HG03439 (cell line): ENCODE data around the gene MGARP.
"Not testable (repeated sequence)": the region's sequence is repeated elsewhere in the genome, so short reads cannot be mapped to it uniquely, and the experiment has no call there.

Experiments
- ATAC-seq: cut with Tn5 transposase; IDR thresholded peaks from one replicate; pipeline ENCODE4 v1.9.1; 2021; ENCODE audit warnings: mild to moderate bottlenecking, moderate library complexity; ENCODE audit not compliant: unreplicated experiment

The MGARP gene

GRCh38 chr4:139295942-139296299, 15.9 kb upstream of the MGARP start:
- no peak for ATAC-seq

- ATAC-seq, result peak; percentile 95
Observed at GRCh38 chr4:139295206-139295941, 15.3 kb upstream of the MGARP start.

- ATAC-seq, result no peak
Observed at GRCh38 chr4:139286186-139286698, 6.2 kb upstream of the MGARP start.

- ATAC-seq, result no peak
Observed at GRCh38 chr4:139282721-139283075, 2.7 kb upstream of the MGARP start.

- ATAC-seq, result no peak
Observed at GRCh38 chr4:139282065-139282720, 2.2 kb upstream of the MGARP start.

GRCh38 chr4:139278912-139279759, 889 bp downstream of the MGARP start:
- ATAC-seq, result no peak

GRCh38 chr4:139278485-139278884, 1.5 kb downstream of the MGARP start:
- no peak for ATAC-seq

GRCh38 chr4:139275281-139275735, 4.7 kb downstream of the MGARP start:
- no peak for ATAC-seq

GRCh38 chr4:139274790-139275189, 5.2 kb downstream of the MGARP start:
- no peak for ATAC-seq

- ATAC-seq, result no peak
Observed at GRCh38 chr4:139273835-139274234, 6.2 kb downstream of the MGARP start.

- ATAC-seq, result no peak
Observed at GRCh38 chr4:139267301-139267700, 12.7 kb downstream of the MGARP start.

GRCh38 chr4:139266583-139267257, 13.3 kb downstream of the MGARP start:
- peak; percentile 99 for ATAC-seq

GRCh38 chr4:139266208-139266582, 13.8 kb downstream of the MGARP start:
- no peak for ATAC-seq

GRCh38 chr4:139265654-139266053, 14.4 kb downstream of the MGARP start:
- no peak for ATAC-seq

- no peak for ATAC-seq
Observed at GRCh38 chr4:139256349-139256748, 23.7 kb downstream of the MGARP start.

- not testable (repeated sequence) for ATAC-seq
Observed at GRCh38 chr4:139255581-139255980, 24.4 kb downstream of the MGARP start.

GRCh38 chr4:139253713-139254112, 26.3 kb downstream of the MGARP start:
- no peak for ATAC-seq

GRCh38 chr4:139253046-139253445, 27.0 kb downstream of the MGARP start:
- no peak for ATAC-seq

- ATAC-seq, result no peak
Observed at GRCh38 chr4:139247700-139248238, 32.3 kb downstream of the MGARP start.

GRCh38 chr4:139247241-139247640, 32.8 kb downstream of the MGARP start:
- ATAC-seq, result no peak

- ATAC-seq, result no peak
Observed at GRCh38 chr4:139246166-139246565, 33.9 kb downstream of the MGARP start.
